Spinal cord (tissue), 10 donors: ENCODE measurements around the gene TNIK. TPM values are rescaled to one million over a fixed set of nuclear protein-coding genes. Genes with fewer than 3 reads are reported as not detected.
A peak's percentile ranks its signal among the peaks of the same experiment; 100 is the strongest.

ENCODE experiments used
- DNase-seq, 6 donors: peaks; one replicate each; pipeline versions ENCODE4 v3.0.0 to v3.0.0-alpha.2; 2013 to 2015; ENCODE audit warnings: low spot score in 6 of 6, low read depth in 4 of 6
- H3K27ac ChIP-seq: one replicate; pipeline ENCODE4 v1.5.1; 2013; ENCODE audit warnings: low read depth, low read length, control low read depth
- H3K27me3 ChIP-seq: one replicate; pipeline ENCODE4 v1.6.1; 2013; ENCODE audit warnings: low read length; ENCODE audit not compliant: control insufficient read depth, insufficient read depth
- H3K36me3 ChIP-seq: one replicate; pipeline ENCODE4 v1.6.1; 2013; ENCODE audit warnings: low read length; ENCODE audit not compliant: control insufficient read depth, insufficient read depth
- H3K4me1 ChIP-seq: one replicate; pipeline ENCODE4 v1.6.1; 2013; ENCODE audit warnings: low read length; ENCODE audit not compliant: control insufficient read depth, insufficient read depth
- H3K4me3 ChIP-seq: one replicate; pipeline ENCODE4 v1.5.1; 2013; ENCODE audit warnings: low read depth, low read length, control low read depth
- H3K9me3 ChIP-seq: one replicate; pipeline ENCODE4 v1.6.1; 2013; ENCODE audit warnings: low read length; ENCODE audit not compliant: control insufficient read depth, insufficient read depth
- WGBS: methylation state at CpG from one replicate; pipeline ENCODE4 v1.1.5; 2013; ENCODE audit warnings: missing lambda C conversion rate; ENCODE audit not compliant: insufficient coverage; 5-methylcytosine and 5-hydroxymethylcytosine counted together
- polyA plus RNA-seq, 2 donors: library from polyadenylated mRNA; unstranded; fragments of 120-200 nt; gene quantifications; one replicate each; pipeline ENCODE4 v1.2.1, GENCODE V29; 2013; ENCODE audit not compliant: insufficient read length in 2 of 2
- total RNA-seq, 2 donors: library from RNA; depleted of rRNA in 1 of 2; stranded (reverse); fragments of 120-200 nt in 1 of 2; fragments of >200 nt in 1 of 2; gene quantifications; one replicate each; pipeline versions ENCODE4 v1.2.3 to v1.2.4, GENCODE V29; 2013 to 2014
- donor health status: healthy.

Gene TNIK
- total and polyA plus RNA-seq, 4 donors: 38.3 to 105 (median 88.5) TPM

DNA sequence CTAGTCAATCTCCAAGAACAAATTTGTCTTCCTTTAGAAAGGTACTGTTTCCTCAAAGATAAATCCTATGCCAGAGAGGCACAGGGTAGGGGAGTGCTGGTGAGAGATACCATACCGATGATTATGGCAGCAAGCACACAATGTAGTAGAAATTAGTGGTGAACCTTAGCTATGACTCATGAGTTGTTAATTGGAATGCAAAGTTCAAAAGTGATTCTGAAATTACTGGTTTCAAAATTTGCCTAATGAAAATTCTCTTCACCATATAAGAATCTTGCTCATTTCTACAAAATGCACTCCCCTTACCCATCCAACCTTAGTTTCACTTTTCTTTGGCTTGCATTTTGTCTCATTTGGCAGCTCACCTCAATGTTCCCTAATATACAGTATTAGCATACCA is 294.2 kb downstream of the TNIK start:
- no peak overlapping the region for H3K27ac ChIP-seq
- peaks cover 12% of the 10 kb centered on the region for H3K36me3 ChIP-seq
- no peak overlapping the region for H3K4me3 ChIP-seq
- H3K27me3 ChIP-seq: no peaks in the 10 kb centered on the region
- WGBS: 100% methylated on average over 1 of the region's 1 CpG
- H3K9me3 ChIP-seq: no peaks in the 10 kb centered on the region
- no peaks in the 10 kb centered on the region for H3K4me1 ChIP-seq
- no peak for DNase-seq

DNA sequence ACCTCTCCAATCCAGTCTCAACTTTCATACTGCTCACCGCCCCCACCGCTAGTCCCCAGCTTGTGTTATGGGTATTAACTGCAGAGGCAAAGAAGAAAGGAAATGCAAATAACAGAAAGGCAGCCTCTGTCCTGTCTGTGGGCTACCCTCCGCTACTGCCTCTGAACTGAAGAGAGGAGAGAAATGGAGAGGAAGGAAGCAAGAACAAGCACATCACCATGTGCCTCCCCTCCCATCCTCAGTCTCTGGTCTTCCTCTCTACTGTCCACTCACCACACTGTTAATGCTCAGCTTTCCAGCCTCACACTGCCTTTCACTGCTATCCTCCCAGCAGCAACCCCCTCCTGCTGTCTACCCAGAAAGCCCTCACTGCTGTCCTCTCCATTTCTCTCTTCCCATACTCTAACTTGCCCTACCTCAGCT is 294.7 kb downstream of the TNIK start:
- H3K4me1 ChIP-seq: no peaks in the 10 kb centered on the region
- no CpG with 5 or more reads among the region's 3 CpGs for WGBS
- H3K27me3 ChIP-seq: no peaks in the 10 kb centered on the region
- H3K36me3 ChIP-seq: peaks cover 9% of the 10 kb centered on the region
- no peak overlapping the region for H3K27ac ChIP-seq
- H3K4me3 ChIP-seq: no peak overlapping the region
- H3K9me3 ChIP-seq: no peaks in the 10 kb centered on the region
- no peak for DNase-seq

DNA sequence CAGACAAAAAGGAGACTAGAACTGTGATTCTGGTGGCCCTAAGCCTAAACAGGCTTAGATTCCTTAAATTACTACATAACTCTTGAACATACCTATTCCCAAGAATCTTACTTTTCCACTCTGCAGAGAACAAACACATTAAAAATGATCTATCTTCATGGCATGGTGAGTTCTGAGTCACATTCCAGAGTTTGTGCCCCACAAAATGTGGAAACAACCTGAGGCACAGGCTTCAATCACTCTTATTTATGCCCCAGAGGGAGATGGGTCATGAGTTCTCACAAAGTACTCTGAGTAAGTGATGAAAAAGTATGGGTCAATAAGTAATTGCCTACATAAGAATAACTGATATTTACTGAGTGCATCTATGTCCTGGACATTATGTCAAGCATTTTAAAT is 296.1 kb downstream of the TNIK start:
- peaks cover 11% of the 10 kb centered on the region for H3K36me3 ChIP-seq
- H3K27me3 ChIP-seq: no peaks in the 10 kb centered on the region
- DNase-seq: no peak
- no peak overlapping the region for H3K4me3 ChIP-seq
- H3K9me3 ChIP-seq: no peaks in the 10 kb centered on the region
- H3K27ac ChIP-seq: no peak overlapping the region
- peaks cover 1% of the 10 kb centered on the region for H3K4me1 ChIP-seq

DNA sequence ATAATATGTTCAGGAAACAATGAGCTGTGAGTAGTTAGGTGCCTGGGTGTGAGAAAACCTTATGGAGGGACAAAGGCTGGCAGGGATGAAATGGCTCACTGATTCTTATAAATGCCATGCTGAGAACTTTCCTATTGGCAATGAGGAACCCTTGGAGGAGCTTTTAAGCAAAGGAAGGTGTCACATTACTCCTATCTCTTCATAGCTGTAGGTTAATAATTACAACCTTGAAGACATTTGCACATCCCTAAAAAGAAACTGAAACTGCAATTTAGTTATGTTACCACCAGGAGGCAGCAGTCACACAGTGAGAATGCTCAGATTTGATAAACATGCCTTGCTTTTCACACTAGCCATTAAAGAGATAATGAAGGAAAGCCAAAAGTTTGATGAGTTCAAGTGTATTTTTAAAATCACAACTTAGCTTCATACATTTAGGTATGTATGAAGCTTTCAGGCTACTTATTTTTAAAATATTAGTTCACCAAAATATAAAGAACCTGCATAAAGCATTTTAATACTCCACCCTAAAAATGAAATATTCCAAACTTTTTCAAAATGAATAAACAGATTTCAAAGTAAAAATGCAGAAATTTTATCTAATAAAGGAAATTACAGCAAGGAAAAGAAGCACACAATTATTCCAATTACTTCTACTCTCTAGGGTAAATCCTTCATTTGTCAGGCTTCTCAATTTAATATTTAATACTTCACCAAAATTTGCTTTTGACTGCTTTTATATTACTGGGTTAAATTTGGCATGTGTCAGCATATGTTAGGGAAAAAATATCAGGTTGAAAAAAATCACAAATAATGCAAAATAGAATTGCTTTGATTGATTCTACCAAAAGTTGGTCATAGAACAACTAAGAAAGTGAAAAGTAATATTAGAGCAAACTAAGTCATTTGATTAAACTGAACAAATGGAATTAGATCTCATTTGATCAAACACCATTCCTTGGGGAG is 296.8 kb downstream of the TNIK start:
- Histone ChIP-seq H3K4me3 (no peak overlapping the region), H3K36me3 (peaks cover 17% of the 10 kb centered on the region), H3K9me3 (no peaks in the 10 kb centered on the region), H3K27me3 (no peaks in the 10 kb centered on the region), H3K4me1 (peaks cover 4% of the 10 kb centered on the region), H3K27ac (no peak overlapping the region)
- no peak for DNase-seq

DNA sequence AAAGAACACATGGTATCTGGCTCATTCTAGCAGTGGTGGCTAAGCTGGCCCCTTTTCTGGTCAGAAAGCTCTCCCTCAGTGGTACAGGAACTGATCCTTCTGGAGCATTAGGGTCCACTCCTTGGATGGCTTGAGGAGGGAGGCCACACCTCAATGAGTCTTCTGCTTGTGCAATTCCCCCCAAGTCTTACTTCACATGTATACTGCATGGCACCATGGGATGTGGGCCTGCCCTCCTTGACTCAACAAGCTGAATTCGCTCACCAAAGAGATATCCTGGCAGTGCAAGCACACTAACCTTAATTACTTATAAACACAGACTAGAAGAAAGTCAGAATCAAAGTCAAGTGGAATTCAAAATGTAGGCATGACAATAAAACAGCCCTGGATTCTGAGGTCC is 299.9 kb downstream of the TNIK start:
- Histone ChIP-seq H3K27ac (no peak overlapping the region), H3K9me3 (no peaks in the 10 kb centered on the region)
- WGBS: 100% methylated on average over 1 of the region's 1 CpG

DNA sequence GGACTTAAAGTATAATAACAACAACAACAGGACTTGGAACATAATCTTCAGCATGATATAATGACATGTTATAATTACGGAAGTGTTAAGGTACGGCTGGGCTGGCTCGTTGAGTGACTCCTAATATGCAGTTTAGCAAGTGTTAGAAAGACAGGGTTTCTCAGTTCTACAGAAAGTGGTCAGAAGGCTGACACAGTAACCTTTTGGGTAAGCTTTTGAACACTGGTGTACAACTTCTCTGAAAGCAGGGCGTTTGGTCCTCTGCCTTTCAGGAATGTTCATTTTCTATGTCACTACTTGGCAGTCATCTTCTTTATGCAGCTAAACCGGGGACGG is 300.4 kb downstream of the TNIK start:
- Histone ChIP-seq H3K4me1 (peaks cover 4% of the 10 kb centered on the region), H3K36me3 (peaks cover 20% of the 10 kb centered on the region), H3K27ac (no peak overlapping the region), H3K9me3 (no peaks in the 10 kb centered on the region), H3K27me3 (no peaks in the 10 kb centered on the region), H3K4me3 (no peak overlapping the region)
- no peak for DNase-seq
- WGBS: 92% methylated on average over 4 of the region's 6 CpGs

More for the DNA sequence above, 299.9 kb downstream of the TNIK start:
- H3K4me3 ChIP-seq: no peak overlapping the region
- H3K36me3 ChIP-seq: peaks cover 24% of the 10 kb centered on the region
- H3K27me3 ChIP-seq: no peaks in the 10 kb centered on the region
- H3K4me1 ChIP-seq: peaks cover 4% of the 10 kb centered on the region
- DNase-seq: no peak

DNA sequence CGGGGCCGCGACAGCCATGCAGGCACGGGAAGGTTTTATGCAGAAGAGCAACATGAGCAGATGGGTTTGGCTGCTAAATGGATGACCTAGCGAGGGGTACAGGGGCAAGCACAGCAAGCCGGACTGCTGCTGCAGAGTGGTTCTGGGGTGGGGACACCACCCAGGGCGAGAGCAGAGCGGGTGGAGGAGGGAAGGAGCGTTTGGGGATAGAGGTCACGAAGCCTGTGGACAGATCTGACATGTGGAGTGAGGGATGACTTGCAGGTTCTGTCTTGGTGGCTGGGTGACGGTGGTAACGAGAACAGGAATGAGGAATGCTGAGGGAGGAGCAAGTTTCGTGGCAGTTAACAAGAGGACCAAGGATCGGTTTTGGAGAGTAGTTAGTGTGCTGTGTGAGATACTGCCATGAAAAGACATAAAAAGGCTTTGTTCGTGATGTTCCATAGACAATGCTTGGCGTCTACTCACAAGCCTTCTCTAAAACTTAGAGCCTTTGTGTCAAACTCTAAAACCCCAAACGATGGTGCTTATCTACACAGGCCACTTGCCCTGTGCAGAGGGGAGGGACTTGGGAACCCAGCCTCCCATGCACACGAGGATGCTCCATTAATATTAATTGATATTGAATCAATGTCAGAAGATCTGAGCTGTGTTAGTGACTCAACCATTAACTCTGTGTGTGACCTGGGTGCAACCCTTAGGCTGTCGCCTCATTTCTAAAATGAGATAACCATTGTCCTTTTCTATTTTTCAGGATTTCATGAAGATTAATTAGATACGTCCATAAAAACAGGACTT is 301.0 kb downstream of the TNIK start:
- no peaks in the 10 kb centered on the region for H3K9me3 ChIP-seq
- H3K4me3 ChIP-seq: no peak overlapping the region
- no peak overlapping the region for H3K27ac ChIP-seq
- peaks cover 4% of the 10 kb centered on the region for H3K4me1 ChIP-seq
- no peaks in the 10 kb centered on the region for H3K27me3 ChIP-seq
- 78% methylated on average over 13 of the region's 20 CpGs for WGBS
- peaks cover 19% of the 10 kb centered on the region for H3K36me3 ChIP-seq
- DNase-seq: no peak

DNA sequence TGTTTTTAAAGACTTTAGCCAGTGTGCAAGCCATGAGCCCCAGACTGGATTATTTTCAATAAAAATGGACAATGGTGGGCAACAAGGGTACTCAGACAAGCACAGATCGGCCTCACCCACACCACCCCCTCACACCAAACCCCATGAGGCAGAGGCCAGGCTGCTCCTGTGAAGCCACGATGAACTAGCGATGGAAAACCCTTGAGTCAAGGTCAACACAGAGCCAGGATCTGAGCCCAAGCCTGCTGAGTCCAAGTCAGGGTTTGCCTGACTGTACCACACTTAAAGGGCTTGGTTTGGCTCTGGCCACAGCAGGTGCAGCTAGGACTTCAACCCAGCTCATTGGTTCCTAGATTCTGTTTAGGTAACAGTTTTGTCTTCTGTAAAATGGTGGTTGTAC is 302.2 kb downstream of the TNIK start:
- no peak overlapping the region for H3K27ac ChIP-seq
- 92% methylated on average over 2 of the region's 3 CpGs for WGBS
- no peak overlapping the region for H3K4me3 ChIP-seq
- no peaks in the 10 kb centered on the region for H3K27me3 ChIP-seq
- H3K4me1 ChIP-seq: peaks cover 4% of the 10 kb centered on the region
- no peaks in the 10 kb centered on the region for H3K9me3 ChIP-seq
- no peak for DNase-seq
- peaks cover 22% of the 10 kb centered on the region for H3K36me3 ChIP-seq

DNA sequence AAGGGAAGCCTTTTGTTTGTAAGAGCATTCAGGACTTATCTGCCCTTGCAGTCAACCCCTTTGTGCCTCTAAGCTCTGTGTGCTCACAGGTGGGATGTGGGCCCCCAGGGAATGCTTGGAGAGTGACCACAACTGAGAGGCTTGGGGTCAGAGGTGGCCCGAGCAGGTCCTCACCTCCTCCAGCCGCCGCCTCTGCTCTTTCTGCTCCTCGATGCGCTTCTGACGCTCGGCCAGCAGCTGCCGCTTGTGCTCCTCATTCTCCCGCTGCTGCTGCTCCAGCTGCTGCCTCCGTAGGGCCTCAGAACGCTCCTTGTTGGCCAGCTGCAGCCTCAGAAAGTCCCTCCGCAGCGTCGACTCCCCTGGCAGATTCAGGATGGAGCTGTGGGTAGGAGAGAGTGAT is 302.9 kb downstream of the TNIK start:
- Histone ChIP-seq H3K27ac (no peak overlapping the region), H3K4me1 (peaks cover 4% of the 10 kb centered on the region), H3K36me3 (peaks cover 22% of the 10 kb centered on the region), H3K27me3 (no peaks in the 10 kb centered on the region), H3K4me3 (no peak overlapping the region), H3K9me3 (no peaks in the 10 kb centered on the region)
- peak in 2 of 6 donors; percentile 29 to 63 for DNase-seq
- 77% methylated on average over 10 of the region's 14 CpGs for WGBS
